BJ (cell line): ENCODE measurements around the gene SMIM36. TPM values are rescaled to one million over a fixed set of nuclear protein-coding genes. Genes with fewer than 3 reads are reported as not detected.

Experiments used
- CTCF ChIA-PET: fragments of 350-600 bp; formaldehyde crosslinking; extraction: SDS; loops from one replicate; lab custom pipeline; 2021; ENCODE audit warnings: antibody characterized with exemption, inconsistent platforms; lab: Yijun Ruan, JAX
- POLR2A ChIA-PET: fragments of 300-600 bp; sonication (Branson Sonifier 250); formaldehyde crosslinking; extraction: SDS; loops from one replicate; lab custom pipeline; 2021; ENCODE audit warnings: antibody characterized with exemption; lab: Charles Lee
- DNase-seq: peaks from one replicate; pipeline ENCODE4 v3.0.0-alpha.2; 2011; ENCODE audit warnings: low read depth
- H3K27me3 ChIP-seq: 2 replicates; pipeline ENCODE4 v1.6.0; 2011; ENCODE audit warnings: low read length; ENCODE audit not compliant: control insufficient read depth, insufficient read depth
- H3K36me3 ChIP-seq: 2 replicates; pipeline ENCODE4 v1.5.1; 2011; ENCODE audit warnings: low read length; ENCODE audit not compliant: control insufficient read depth, insufficient read depth
- H3K4me3 ChIP-seq: 2 replicates; pipeline ENCODE4 v1.5.1; 2011; ENCODE audit warnings: low read depth, mild to moderate bottlenecking, control low read depth, low read length
- CTCF ChIP-seq: IDR thresholded peaks from 2 replicates; pipeline ENCODE4 v1.5.1; 2011; ENCODE audit warnings: low read depth, mild to moderate bottlenecking, control low read depth, inconsistent platforms, low read length, moderate library complexity; ENCODE audit not compliant: insufficient read depth
- polyA minus RNA-seq: library from RNA; depleted of rRNA, polyadenylated mRNA; stranded (reverse); fragments of >200 nt; gene quantifications from 2 replicates; pipeline ENCODE4 v1.2.3, GENCODE V29; 2011; rRNA and poly(A)+ RNA removed
- polyA plus RNA-seq: library from polyadenylated mRNA; depleted of rRNA; stranded (reverse); fragments of >200 nt; gene quantifications from 2 replicates; pipeline ENCODE4 v1.2.3, GENCODE V29; 2011; rRNA removed

SMIM36 gene
- polyA plus RNA-seq (not detected in 2 replicates), polyA minus RNA-seq (not detected in 2 replicates)

GRCh38 chr17:55510986-55511721 lies at the start of gene SMIM36:
Gene SMIM36 (minus strand): TSS chr17:55511452.
- Histone ChIP-seq H3K27me3 (no peaks in the 10 kb centered on the region), H3K36me3 (no peaks in the 10 kb centered on the region), H3K4me3 (no peak within 1 kb of the TSS)
- no peak for DNase-seq
- TF ChIP-seq CTCF: no peak
- ChIA-PET CTCF (interaction anchor here (1.1 to 3.8 kb wide), 5 partner anchors 155 to 518 kb away, joined by 4 to 24 read pairs (median 11); no protein-coding TSS in a partner anchor), POLR2A (no interaction called here)

GRCh38 chr17:55555772-55556171 lies 44.5 kb upstream of the SMIM36 start:
- DNase-seq: no peak
- Histone ChIP-seq H3K27me3 (no peaks in the 10 kb centered on the region; the same call in 1 of the 2 replicates), H3K36me3 (no peaks in the 10 kb centered on the region), H3K4me3 (no peak overlapping the region)
- POLR2A ChIA-PET: no interaction called here
- no peak for TF ChIP-seq CTCF
- CTCF ChIA-PET: interaction anchor here (1.0 kb wide), 1 partner anchor 29 kb away, joined by 3 read pairs; no protein-coding TSS in a partner anchor

- Histone ChIP-seq H3K27me3 (no peaks in the 10 kb centered on the region; the same call in 1 of the 2 replicates), H3K4me3 (no peak overlapping the region), H3K36me3 (no peaks in the 10 kb centered on the region)
- POLR2A ChIA-PET: no interaction called here
- CTCF ChIA-PET: interaction anchor here (1.0 to 1.3 kb wide), 2 partner anchors 15 to 53 kb away, joined by 3 to 11 read pairs; no protein-coding TSS in a partner anchor
- peak; percentile 36 for TF ChIP-seq CTCF
- no peak for DNase-seq
Measured at GRCh38 chr17:55549140-55549539, 37.9 kb upstream of the SMIM36 start.

GRCh38 chr17:55546991-55547664 lies 35.9 kb upstream of the SMIM36 start:
- POLR2A ChIA-PET: no interaction called here
- DNase-seq: no peak
- CTCF ChIA-PET: interaction anchor here (0.5 to 0.9 kb wide), 2 partner anchors 9 to 56 kb away, joined by 3 read pairs; no protein-coding TSS in a partner anchor
- no peak for TF ChIP-seq CTCF
- Histone ChIP-seq H3K27me3 (no peaks in the 10 kb centered on the region; the same call in 1 of the 2 replicates), H3K36me3 (no peaks in the 10 kb centered on the region), H3K4me3 (no peak overlapping the region)

- no peaks in the 10 kb centered on the region for H3K36me3 ChIP-seq
- ChIA-PET CTCF (interaction anchor here (1.4 kb wide), 1 partner anchor 15 kb away, joined by 3 read pairs; no protein-coding TSS in a partner anchor), POLR2A (no interaction called here)
- no peak for DNase-seq
- H3K4me3 ChIP-seq: no peak overlapping the region
- H3K27me3 ChIP-seq: no peaks in the 10 kb centered on the region; the same call in 1 of the 2 replicates
- TF ChIP-seq CTCF: no peak
Measured at GRCh38 chr17:55546481-55546880, 35.2 kb upstream of the SMIM36 start.
